Calu3 (cell line): ENCODE results near the gene MTG1. TPM values are rescaled to one million over a fixed set of nuclear protein-coding genes. Genes with fewer than 3 reads are reported as not detected.
A peak's percentile ranks its signal among the peaks of the same experiment; 100 is the strongest.

ENCODE experiments used
- Bru-seq: library from RNA; stranded (reverse); fragments of 400-500 nt; gene quantifications from one replicate; lab custom pipeline; 2021; lab: Mats Ljungman, UMichigan
- BruChase-seq, 2 experiments: library from RNA; stranded (reverse); fragments of 400-500 nt; gene quantifications; one replicate each; lab custom pipeline; 2021; lab: Mats Ljungman, UMichigan
- BruUV-seq: library from RNA; stranded (reverse); fragments of 400-500 nt; replicated peaks from 2 replicates; lab custom pipeline; 2021; lab: Mats Ljungman, UMichigan
- CTCF ChIA-PET: fragments of 300-600 bp; sonication (Branson Sonifier 250); formaldehyde crosslinking; loops from one replicate; lab custom pipeline; 2022; ENCODE audit warnings: antibody characterized with exemption; lab: Charles Lee
- DNase-seq: peaks from one replicate; pipeline ENCODE4 v3.0.0; 2022
- H3K27ac Mint-ChIP-seq: one replicate; pipeline ENCODE4 v1.8.0; 2022; ENCODE audit warnings: mixed read lengths; ENCODE audit not compliant: unreplicated experiment
- H3K27me3 Mint-ChIP-seq: one replicate; pipeline ENCODE4 v1.8.0; 2022; ENCODE audit warnings: mixed read lengths; ENCODE audit not compliant: unreplicated experiment
- H3K36me3 Mint-ChIP-seq: one replicate; pipeline ENCODE4 v1.8.0; 2022; ENCODE audit warnings: mild to moderate bottlenecking, moderate library complexity, mixed read lengths; ENCODE audit not compliant: insufficient read depth, unreplicated experiment
- H3K4me1 Mint-ChIP-seq: one replicate; pipeline ENCODE4 v1.8.0; 2022; ENCODE audit warnings: mild to moderate bottlenecking, low read depth, mixed read lengths; ENCODE audit not compliant: unreplicated experiment
- H3K4me3 Mint-ChIP-seq: one replicate; pipeline ENCODE4 v1.8.0; 2022; ENCODE audit warnings: mild to moderate bottlenecking, low read depth, moderate library complexity, mixed read lengths; ENCODE audit not compliant: unreplicated experiment
- H3K9me3 Mint-ChIP-seq: one replicate; pipeline ENCODE4 v1.8.0; 2022; ENCODE audit warnings: low read depth, mixed read lengths; ENCODE audit not compliant: unreplicated experiment
- intact Hi-C: fragments of 100-400 bp; cut with micrococcal nuclease; formaldehyde crosslinking; loops from one replicate; pipeline ENCODE4 v1.10.0; 2022; ENCODE audit not compliant: unreplicated experiment
- long read RNA-seq: library from polyadenylated mRNA; stranded (forward); transcript quantifications from one replicate; pipeline ENCODE4 v2.0.0, GENCODE V29; 2022
- total RNA-seq: library from RNA; stranded (reverse); gene quantifications from 2 replicates; pipeline ENCODE4 v1.2.3, GENCODE V29; 2022
- TF ChIP-seq, protein P1 (sequence below): fragments of 200-600 bp; IDR thresholded peaks from one replicate; pipeline ENCODE4 v1.8.0; 2022; ENCODE audit warnings: antibody characterized with exemption; ENCODE audit not compliant: unreplicated experiment

Gene MTG1, protein sequence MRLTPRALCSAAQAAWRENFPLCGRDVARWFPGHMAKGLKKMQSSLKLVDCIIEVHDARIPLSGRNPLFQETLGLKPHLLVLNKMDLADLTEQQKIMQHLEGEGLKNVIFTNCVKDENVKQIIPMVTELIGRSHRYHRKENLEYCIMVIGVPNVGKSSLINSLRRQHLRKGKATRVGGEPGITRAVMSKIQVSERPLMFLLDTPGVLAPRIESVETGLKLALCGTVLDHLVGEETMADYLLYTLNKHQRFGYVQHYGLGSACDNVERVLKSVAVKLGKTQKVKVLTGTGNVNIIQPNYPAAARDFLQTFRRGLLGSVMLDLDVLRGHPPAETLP
- total RNA-seq, result 37.8 and 39.5 TPM in 2 replicates
- percentile 71 among the genes with signal in this experiment for Bru-seq, nascent RNA
- BruChase-seq, experiment 1, labeled RNA remaining after a 6-hour chase, result percentile 89 among the genes with signal in this experiment
- BruChase-seq, experiment 2, labeled RNA remaining after a 2-hour chase, result percentile 85 among the genes with signal in this experiment
- long read RNA-seq, transcript MTG1-201 (11 exons, 1,560 nt), result major isoform, 34 of 51 reads
- long read RNA-seq, partial matches to known transcripts, result 2 of 51 reads
- long read RNA-seq, other reads (novel, unspliced or antisense), result 9 of 51 reads

DNA sequence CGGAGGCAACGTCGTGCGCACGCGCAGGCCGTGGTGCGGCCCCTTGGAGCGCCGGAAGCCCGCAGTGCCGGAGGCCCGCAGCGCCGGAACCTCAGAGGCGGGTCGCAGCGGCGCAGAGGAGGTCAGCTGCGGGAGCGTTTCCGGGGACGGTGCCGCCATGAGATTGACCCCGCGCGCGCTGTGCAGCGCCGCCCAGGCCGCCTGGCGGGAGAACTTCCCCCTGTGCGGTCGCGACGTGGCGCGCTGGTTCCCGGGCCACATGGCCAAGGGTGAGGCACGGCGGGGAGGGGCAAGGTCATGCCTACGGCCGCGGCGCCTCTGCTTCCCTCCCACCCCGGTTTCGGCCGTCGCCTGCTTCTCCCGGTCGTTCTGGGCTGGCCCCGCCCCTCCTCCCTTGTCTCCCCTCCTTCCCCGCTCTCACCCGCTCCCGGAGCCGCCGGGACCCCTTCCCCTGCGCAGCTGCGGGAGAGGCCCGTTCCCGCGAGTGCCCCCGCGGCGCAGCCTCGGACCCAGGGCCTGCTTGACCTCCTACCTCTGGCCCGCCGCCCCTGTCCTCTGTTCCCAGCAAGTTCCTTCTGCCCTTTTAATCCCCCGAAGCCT is at the start of gene MTG1:
Gene MTG1 (plus strand): TSS at position 94 of the 600 bp plus-strand sequence. CDS start 64 bp downstream, at position 158.
- H3K4me3 Mint-ChIP-seq, result peak within 1 kb of the TSS; percentile 86
- no peaks in the 10 kb centered on the region for H3K9me3 Mint-ChIP-seq
- H3K27ac Mint-ChIP-seq, result peak within 1 kb of the TSS; percentile 90
- peaks cover 27% of the 10 kb centered on the region for H3K36me3 Mint-ChIP-seq
- intact Hi-C loops, result no loop called here
- CTCF ChIA-PET, result no interaction called here
- H3K4me1 Mint-ChIP-seq, result peaks cover 12% of the 10 kb centered on the region
- peak; percentile 95 for DNase-seq
- TF ChIP-seq, protein P1, sequence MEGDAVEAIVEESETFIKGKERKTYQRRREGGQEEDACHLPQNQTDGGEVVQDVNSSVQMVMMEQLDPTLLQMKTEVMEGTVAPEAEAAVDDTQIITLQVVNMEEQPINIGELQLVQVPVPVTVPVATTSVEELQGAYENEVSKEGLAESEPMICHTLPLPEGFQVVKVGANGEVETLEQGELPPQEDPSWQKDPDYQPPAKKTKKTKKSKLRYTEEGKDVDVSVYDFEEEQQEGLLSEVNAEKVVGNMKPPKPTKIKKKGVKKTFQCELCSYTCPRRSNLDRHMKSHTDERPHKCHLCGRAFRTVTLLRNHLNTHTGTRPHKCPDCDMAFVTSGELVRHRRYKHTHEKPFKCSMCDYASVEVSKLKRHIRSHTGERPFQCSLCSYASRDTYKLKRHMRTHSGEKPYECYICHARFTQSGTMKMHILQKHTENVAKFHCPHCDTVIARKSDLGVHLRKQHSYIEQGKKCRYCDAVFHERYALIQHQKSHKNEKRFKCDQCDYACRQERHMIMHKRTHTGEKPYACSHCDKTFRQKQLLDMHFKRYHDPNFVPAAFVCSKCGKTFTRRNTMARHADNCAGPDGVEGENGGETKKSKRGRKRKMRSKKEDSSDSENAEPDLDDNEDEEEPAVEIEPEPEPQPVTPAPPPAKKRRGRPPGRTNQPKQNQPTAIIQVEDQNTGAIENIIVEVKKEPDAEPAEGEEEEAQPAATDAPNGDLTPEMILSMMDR, result no peak
- no peaks in the 10 kb centered on the region for H3K27me3 Mint-ChIP-seq
- no TSS peak for BruUV-seq

DNA sequence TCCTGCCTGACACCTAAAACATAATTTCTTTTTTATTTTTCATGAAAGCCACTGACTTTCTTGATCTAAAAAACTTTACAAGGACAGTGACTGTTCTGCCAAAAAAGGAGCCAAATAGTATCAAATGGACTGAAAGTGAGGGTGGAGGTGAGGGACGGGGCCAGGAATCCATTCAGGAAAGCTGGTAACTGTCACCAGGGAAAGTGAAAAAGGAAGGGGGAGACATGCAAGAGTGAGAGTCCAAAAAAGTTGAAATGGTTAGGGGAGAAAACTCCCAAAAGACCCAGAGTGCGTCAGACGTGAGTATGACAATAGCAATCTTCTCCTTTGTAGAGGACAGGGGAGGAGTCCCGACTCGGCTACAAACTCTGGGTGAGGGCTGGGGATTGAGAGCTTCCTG is 49.7 kb upstream of the MTG1 start:
- no TSS peak for BruUV-seq
- CTCF ChIA-PET, result no interaction called here

DNA sequence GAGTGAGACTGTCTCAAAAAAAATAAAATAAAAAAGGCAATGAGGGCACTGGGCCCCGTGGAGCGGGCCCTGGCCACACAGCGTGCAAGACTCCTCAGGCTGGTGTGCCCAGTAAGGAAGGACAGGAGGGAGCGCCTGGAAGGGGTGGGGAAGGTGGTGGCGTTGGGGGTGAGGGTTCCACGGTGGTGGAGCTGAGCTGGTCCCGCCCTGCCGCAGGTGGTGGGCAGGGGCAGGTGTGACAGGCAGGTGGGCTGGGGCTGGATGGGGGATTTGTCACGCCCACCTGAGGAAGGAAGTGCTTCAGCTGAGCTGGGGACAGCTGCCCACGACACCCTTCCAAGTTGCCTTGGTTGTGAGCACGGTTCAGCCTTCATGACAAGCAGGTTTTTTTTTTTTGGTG is 47.5 kb upstream of the MTG1 start:
- CTCF ChIA-PET, result no interaction called here
- DNase-seq, result no peak
- Mint-ChIP-seq H3K9me3 (no peaks in the 10 kb centered on the region), H3K27ac (no peak overlapping the region), H3K4me1 (no peaks in the 10 kb centered on the region), H3K4me3 (no peak overlapping the region), H3K36me3 (peaks cover 5% of the 10 kb centered on the region), H3K27me3 (no peaks in the 10 kb centered on the region)
- TF ChIP-seq, protein P1, result no peak
- BruUV-seq, result no TSS peak
- intact Hi-C loops, result no loop called here

More for the DNA sequence above, 49.7 kb upstream of the MTG1 start:
- Mint-ChIP-seq H3K4me1 (no peaks in the 10 kb centered on the region), H3K27me3 (no peaks in the 10 kb centered on the region), H3K27ac (no peak overlapping the region), H3K4me3 (no peak overlapping the region), H3K9me3 (no peaks in the 10 kb centered on the region), H3K36me3 (peaks cover 5% of the 10 kb centered on the region)
- intact Hi-C loops, result no loop called here
- no peak for DNase-seq
- TF ChIP-seq, protein P1, result no peak

DNA sequence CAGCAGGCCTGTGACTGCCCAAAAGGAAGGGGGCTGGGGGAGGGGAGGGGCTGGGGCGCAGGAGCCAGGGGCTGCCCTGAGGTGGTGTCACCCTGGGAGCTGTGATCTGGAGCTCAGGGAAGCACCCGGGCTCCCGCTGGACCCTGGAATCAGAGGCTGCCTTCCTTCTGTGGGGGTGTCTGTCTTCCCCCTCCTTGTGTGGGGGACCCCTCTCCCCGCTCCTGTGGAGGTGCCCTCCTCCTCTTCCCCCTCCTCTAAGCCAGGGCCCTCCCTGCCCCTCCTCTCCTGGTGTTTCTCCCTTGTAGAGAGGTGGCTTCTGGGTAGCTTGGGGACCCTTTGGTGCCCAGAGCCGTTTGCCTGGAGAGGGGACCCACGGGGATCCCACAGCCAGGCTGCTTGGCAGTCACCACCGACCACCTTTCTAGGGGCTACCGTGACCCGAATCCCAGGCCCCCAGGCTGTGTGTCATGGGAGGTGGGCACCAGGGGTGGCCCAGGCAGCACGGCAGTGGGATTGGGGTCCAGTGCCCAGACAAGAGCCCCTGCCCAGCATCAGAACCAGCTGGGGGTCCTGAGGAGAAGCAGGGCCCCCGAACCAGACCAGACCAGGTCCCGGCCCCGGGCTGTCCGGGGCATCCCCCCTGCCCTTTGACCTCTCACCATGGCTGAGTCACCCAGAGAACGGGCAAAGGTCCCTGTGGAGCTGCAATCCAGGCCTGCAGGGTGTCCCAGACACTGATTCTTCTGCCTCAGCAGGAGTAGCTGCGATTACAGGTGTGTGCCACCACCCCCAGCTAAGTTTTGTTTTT is 46.0 kb upstream of the MTG1 start:
- DNase-seq, result no peak
- Mint-ChIP-seq H3K4me3 (no peak overlapping the region), H3K4me1 (no peaks in the 10 kb centered on the region), H3K27ac (no peak overlapping the region), H3K27me3 (no peaks in the 10 kb centered on the region), H3K36me3 (peaks cover 5% of the 10 kb centered on the region), H3K9me3 (no peaks in the 10 kb centered on the region)
- intact Hi-C loops, result no loop called here
- BruUV-seq, result no TSS peak
- CTCF ChIA-PET, result no interaction called here
- TF ChIP-seq, protein P1, result no peak
